Adrenal gland (tissue), 5 donors: ENCODE measurements around the gene OARD1.

Experiments
- CTCF ChIP-seq, 6 experiments: fragments of 450-650 bp in 4 of 6; fragments of 200-600 bp in 2 of 6; sonication (generic) in 1 of 6; IDR thresholded peaks; 1 replicate in 5 of 6; 2 replicates in 1 of 6; pipeline versions ENCODE4 v1.5.1 to v1.8.0; 2016 to 2021; ENCODE audit warnings: antibody characterized with exemption in 6 of 6, mild to moderate bottlenecking in 2 of 6, moderate library complexity in 1 of 6
- POLR2A ChIP-seq, 2 donors: fragments of 450-650 bp; IDR thresholded peaks; one replicate each; pipeline ENCODE4 v1.6.1; 2017; ENCODE audit warnings: antibody characterized with exemption in 2 of 2, mild to moderate bottlenecking in 2 of 2, moderate library complexity in 1 of 2
- donor health status: DM: no; HTN: no; CAD: no.

GRCh38 chr6:41033776-41034175, 38.4 kb downstream of the OARD1 start:
- TF ChIP-seq POLR2A (IDR thresholded peaks at IDR 0.05) (no peak), CTCF (IDR thresholded peaks at IDR 0.05) (no peak)
